DOHH2 (cell line): ENCODE data around the gene BICRA.

Experiments
- EZH2phosphoT487 ChIP-seq: fragments of 200-600 bp; sonication (generic); IDR thresholded peaks from 2 replicates; pipeline ENCODE4 v1.6.1; 2017; ENCODE audit warnings: borderline replicate concordance, mild to moderate bottlenecking, antibody characterized with exemption, low read length, moderate library complexity, mixed read lengths
- TF ChIP-seq, protein P1 (sequence below): fragments of 200-600 bp; sonication (generic); IDR thresholded peaks from one replicate; pipeline ENCODE4 v1.5.1; 2014; ENCODE audit warnings: antibody characterized with exemption, mild to moderate bottlenecking, low read depth, low read length; ENCODE audit not compliant: poor library complexity, severe bottlenecking

DNA sequence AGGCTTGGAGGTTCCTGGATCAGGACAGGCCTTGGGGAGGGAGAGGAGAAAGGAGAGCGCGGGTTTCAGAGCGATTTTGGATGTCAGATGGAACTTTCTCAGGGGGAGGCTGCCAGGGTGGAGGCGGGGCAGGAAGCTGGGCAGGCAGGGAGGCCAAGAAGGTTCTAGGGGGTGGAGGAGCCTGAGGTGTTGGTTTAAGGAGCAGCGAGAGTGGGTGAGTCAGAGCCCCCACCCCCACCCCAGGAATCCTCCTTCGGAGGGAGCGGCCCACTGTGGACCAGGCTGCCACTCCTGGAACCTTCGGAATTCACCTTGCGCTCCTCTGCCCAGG is 120.5 kb downstream of the BICRA start:
- TF ChIP-seq, protein P1, sequence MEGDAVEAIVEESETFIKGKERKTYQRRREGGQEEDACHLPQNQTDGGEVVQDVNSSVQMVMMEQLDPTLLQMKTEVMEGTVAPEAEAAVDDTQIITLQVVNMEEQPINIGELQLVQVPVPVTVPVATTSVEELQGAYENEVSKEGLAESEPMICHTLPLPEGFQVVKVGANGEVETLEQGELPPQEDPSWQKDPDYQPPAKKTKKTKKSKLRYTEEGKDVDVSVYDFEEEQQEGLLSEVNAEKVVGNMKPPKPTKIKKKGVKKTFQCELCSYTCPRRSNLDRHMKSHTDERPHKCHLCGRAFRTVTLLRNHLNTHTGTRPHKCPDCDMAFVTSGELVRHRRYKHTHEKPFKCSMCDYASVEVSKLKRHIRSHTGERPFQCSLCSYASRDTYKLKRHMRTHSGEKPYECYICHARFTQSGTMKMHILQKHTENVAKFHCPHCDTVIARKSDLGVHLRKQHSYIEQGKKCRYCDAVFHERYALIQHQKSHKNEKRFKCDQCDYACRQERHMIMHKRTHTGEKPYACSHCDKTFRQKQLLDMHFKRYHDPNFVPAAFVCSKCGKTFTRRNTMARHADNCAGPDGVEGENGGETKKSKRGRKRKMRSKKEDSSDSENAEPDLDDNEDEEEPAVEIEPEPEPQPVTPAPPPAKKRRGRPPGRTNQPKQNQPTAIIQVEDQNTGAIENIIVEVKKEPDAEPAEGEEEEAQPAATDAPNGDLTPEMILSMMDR: no peak
- TF ChIP-seq EZH2phosphoT487: no peak
